T1000 (cell line): Measurements from ENCODE around the gene PIPOX.

Source experiments
- DNase-seq: peaks from one replicate; lab custom pipeline; 2025; ENCODE audit warnings: mixed read lengths; lab: John Stamatoyannopoulos, UW

The PIPOX gene

DNA sequence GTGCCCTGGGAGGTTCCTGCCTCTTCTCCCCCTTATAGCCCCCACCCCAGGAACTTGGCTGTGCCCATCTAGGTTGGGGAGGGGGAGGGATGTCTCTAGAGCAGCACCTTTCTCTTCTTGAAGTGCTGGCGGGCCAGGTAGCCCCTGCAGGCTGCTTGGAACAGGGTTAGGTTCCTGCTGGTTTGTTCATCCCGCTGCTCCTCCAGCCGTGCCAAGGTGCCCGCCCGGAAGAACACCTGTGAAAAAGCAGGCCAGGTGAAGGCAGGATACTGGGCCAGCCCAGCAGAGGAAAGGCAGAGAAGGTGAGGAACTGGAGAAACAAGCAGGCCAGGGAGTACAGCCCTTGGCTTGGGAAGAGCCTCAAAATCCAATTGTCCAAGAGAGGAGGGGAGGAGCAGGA lies 56.6 kb downstream of the PIPOX start:
- DNase-seq, result no peak

DNA sequence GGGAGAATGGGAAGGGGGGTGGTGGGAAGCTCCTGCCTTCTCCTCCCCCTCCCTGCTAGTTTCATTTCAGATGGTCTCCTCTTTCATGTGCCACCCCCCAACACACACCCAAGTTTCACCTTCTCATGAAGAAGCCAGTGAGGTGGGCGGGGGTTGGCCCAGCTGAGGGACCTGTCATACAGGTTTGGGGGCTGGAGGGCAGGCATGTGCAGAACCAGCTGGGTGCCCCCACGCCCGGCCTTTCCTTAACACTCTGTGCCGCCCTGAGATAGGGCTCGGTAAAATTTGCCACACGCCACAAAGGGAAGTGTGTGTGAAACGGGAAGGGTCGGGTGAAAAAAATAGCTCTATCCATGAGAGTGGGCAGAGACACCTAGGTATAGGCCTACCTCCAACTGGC lies 57.4 kb downstream of the PIPOX start:
- DNase-seq, result no peak

GRCh38 chr17:29102046-29102445 lies 59.1 kb downstream of the PIPOX start:
- DNase-seq, result no peak

DNA sequence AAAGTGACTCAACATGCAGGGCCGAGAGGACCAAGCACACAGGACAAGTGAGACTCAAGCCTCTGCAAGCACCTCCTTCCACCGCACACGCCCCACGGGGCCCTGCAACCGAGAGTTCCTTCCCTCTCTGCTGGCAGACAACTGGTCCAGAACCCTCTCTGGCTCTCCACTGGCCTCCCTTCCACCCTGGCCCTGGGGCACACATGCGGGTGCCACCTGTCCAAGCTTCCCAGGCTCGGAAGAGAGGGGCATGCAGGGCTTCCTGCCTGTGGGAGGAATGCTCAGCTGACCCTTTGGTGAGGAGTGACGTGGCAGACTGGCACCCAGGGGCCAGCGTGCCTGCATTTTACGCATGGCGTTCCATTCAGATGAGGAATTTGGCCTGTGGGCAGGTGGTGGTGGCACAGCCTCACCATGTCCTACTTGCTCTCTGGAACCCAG lies 59.8 kb downstream of the PIPOX start:
- DNase-seq, result no peak

DNA sequence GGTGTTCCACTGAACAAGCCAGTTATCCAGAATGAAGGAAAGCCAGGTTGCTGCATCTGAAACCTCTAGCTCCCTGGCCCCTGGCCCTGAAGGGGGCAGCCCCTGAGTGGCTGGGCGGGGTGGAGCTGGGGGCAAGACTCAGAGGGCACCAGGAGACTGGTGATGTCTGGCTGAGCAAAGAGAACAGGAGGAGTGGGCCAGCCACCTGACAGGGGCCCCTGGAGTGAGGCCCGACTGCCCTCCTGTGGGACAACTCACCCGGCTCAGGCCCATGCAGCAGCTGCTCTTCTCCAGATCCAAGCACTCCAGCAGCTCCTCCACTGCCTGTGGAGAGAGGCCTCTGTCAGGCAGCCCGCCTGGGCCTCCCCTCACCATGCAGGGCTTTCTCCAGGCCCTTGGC lies 60.4 kb downstream of the PIPOX start:
- DNase-seq, result no peak
